HG03571 (cell line): ENCODE data around the gene TIMD4.

Source experiments
- ATAC-seq: cut with Tn5 transposase; IDR thresholded peaks from one replicate; pipeline ENCODE4 v1.9.1; 2021; ENCODE audit not compliant: unreplicated experiment

TIMD4 gene

DNA sequence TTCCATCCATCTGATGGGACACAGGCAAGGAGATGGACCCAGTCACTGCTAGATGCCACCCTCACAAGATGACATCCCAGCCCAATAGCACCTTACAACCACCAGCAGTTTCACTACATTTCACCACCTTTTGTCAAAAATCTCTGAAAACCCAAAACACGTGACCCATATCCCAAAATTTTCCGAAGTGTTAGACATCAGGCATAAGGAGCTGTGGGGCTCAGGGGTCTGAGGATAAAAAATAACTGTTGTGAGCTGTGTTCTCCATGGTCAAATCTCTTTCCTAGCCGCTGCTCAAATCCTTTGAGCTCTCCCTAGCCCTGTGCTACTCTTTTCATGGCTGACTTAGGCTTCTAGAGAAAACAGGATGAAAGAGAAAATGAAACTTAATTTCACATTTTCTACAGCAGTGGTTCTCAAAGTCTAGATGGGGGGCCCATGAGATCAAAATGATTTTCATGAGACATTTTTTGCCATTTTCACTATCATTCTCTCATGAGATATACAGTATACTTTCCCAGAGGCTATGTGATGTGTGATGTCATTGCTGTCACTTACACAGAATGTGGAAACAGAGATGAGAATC is 40.7 kb downstream of the TIMD4 start:
- ATAC-seq: peak; percentile 42

DNA sequence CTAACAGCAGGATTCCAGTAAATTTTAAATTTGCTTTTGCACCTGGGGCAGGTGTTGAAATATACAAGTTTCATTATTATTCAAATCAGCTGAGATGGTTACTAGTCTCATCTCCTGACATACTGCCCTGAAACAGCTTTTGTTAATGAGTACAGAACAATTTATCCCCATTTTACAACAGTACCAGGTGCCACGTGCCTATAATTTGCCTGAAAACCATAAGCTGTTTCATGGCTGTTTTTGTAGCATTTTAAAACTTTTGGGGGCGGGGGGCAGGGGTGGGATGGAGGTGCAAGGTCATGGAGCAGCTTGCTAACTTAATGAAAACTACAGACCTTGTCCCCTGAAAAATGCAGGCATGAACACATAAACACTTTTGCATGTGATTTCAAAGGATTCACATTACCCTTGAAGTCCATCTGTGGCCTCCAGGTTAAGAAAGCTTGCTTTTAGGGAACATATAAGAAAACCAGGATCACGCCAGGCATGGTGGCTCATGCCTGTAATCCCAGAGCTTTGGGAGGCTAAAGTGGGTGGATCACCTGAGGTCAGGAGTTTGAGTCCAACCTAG is 42.1 kb downstream of the TIMD4 start:
- ATAC-seq: peak; percentile 49

DNA sequence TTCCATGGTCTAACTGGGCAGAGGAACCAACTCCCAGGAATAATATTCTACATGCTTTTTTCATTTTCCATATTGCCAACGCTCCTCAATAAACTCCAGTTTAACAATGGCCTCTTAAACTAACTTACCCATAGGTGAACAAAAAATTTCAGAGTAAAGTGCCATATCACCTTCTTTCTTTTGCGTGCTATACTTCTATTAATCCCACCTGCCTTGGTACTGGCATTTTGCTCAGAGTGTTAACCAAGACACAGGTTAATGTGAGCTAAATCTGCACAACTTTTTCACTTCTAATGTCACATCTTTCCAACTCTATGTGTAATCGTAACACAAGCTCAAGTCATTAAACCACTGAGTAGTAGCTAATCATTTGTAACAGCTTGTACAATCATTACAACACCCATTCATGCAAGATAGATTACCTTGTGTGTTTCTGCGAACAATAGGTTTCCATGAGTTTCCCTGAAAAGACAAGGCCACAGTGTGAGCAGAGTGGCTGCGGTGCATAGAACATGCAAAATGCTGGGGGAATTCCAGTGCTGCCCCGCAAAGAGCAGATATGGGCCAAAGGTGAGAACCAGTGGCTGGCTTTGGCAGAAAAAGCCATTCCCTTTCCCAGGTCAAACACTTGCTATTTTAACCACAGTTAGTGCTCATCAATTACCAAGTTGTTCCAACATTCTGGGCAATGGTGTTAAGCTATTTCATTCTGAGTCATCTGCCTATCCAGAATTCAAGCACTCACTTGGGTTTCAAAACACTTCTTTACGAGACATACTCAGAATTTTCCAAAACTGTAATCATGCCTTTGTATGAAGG is 42.8 kb downstream of the TIMD4 start:
- ATAC-seq: peak; percentile 56

DNA sequence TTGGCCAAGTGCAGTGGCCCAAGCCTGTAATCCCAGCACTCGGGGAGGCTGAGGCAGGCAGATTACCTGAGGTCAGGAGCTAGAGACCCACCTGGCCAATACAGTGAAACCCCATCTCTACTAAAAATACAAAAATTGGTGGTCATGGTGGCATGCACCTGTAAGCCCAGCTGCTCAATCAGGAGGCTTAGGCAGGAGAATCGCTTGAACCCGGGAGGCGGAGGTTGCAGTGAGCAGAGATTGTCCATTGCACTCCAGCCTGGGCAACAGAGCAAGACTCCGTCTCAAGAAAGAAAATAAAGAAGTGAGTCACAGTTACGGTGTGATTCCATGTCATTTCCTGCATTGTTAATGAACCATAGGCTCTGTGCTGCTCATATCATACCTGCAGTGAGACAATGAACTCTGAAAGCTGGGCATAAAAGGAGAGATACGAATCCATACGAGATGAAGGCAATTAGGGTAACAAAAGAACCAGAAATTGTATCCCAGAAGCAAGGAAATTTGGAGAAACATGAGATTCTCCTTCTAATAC is 44.6 kb downstream of the TIMD4 start:
- no peak for ATAC-seq

DNA sequence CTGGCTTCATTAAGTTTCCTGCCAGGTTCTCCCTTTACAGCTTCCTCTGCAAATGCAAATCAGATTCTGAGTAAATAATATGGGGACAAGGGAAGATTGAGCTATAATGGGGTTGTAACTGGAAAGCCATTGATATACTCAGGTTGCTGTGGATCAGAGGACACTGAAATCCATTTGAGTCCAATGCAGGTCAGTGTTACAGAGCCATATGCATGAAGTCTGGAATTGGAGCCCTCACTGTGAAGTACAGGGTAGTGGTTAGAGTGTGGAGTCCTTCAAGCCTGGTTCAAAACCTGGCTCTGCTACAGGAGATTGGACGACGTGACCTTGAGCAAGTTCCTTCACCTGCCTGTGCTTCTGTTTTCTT is 48.7 kb downstream of the TIMD4 start:
- peak; percentile 1 for ATAC-seq

- peak; percentile 94 for ATAC-seq
Observed at GRCh38 chr5:156913719-156914370, 49.2 kb downstream of the TIMD4 start.

GRCh38 chr5:156913355-156913718 is 49.7 kb downstream of the TIMD4 start:
- ATAC-seq: no peak

DNA sequence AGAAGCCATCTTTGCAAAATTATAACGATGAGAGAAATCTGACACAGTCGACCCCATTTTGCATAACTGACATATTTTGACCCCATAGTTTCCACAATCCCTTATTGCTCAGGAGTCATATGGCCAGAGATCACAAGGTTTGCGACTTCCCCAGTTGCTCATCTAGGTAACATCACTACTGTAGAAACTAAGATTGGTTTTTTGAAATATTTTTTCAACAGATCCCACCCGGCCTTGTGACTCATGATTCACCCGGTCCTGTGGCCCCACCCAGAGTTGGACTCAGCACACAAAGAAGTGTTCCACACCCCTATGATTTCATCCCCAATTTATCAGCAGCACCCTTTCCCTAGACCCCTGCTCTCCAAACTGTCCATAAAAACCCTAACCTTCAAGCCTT is 50.2 kb downstream of the TIMD4 start:
- ATAC-seq: no peak

DNA sequence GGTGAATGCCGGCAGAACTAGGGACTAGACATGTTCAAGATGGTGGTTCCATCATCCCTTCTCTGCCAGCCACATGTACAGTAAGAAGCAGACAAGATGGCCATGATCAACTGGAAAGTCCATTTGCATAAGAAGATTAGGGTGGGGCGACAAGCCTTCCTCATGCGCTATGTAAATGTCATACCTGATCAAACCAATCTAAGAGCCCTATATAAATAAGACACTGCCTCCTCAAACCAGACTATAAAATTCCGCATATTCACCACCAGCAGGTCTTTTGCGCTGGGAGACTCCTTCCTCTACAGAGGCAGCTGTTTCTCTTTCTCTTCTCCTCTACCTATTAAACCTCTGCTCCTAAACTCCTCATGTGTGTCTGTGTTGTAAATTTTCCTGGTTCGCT is 53.8 kb downstream of the TIMD4 start:
- ATAC-seq: no peak

DNA sequence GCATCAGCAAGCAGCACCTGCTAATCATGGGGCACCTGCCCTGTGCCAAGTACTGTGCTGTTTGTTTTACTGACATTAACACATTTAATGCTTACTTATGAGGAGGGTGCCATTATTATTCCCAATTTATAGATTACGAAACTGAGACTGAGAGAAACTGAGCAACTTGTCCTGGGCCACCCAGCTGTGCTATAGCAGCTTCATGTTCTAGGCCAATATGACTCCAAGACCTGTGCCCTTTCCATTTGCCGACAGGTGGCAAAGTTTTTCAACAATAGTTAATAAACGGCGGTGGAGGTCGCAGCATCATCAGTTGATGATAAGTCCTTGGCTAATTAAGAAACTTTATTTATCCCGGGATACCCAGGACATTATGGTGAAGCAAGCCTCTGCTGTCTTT is 55.4 kb downstream of the TIMD4 start:
- ATAC-seq: no peak

DNA sequence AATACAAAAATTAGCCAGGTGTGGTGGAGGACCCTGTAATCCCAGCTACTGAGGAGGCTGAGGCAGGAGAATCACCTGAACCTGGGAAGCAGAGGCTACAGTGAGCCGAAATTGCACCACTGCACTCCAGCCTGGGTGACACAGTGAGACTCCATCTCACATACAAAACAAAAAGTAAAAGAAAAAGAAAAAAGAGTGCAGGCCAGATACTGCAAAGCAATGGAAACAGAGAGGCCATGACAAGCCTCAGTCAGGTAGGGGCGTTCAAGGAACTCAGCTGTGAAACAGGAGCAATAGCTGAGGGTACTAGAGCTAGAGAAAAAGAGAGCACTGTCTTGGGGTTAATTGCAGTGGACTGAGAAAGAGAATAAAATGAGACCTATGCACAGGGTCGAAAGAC is 56.2 kb downstream of the TIMD4 start:
- ATAC-seq: no peak

- ATAC-seq: no peak
Observed at GRCh38 chr5:156896546-156896945, 66.5 kb downstream of the TIMD4 start.

DNA sequence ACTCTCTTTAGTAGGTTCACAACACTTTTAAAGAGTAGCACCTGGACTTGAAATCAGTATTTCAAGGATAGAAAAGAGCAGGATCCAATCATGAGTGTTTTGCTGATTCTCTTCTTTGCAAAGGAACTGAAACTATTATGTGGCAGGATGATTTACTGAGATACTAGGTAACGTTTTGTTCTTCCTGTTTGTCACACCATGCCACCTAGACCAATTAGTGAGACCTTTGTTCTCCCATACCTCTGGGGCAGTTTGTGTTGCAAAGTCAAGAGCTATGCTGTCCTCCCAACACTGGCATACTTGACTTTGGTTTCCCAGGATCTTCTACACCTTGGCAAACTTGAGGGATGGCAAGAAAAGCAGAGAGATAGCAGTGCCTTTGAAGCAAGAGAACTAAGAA is 69.5 kb downstream of the TIMD4 start:
- ATAC-seq: peak; percentile 82

GRCh38 chr5:156892864-156893263 is 70.2 kb downstream of the TIMD4 start:
- ATAC-seq: no peak

- no peak for ATAC-seq
Observed at GRCh38 chr5:156892223-156892622, 70.8 kb downstream of the TIMD4 start.

DNA sequence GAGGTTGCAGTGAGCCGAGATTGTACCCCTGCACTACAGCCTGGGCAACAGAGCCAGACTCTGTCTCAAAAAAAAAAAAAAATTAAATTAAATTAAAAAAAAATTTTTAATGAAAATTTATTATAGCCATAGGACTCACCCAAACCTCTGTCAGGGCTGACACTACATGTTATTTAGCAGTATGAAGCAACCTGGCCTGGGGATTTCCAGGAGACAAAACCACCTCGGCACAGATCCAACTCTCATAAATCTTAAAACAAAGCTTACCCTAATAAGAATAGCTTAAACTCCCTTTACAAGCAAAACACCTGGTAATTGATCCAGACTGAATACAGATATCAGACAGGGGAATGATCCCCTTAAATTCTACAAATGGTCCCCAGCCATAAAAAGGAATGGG is 74.5 kb downstream of the TIMD4 start:
- no peak for ATAC-seq

DNA sequence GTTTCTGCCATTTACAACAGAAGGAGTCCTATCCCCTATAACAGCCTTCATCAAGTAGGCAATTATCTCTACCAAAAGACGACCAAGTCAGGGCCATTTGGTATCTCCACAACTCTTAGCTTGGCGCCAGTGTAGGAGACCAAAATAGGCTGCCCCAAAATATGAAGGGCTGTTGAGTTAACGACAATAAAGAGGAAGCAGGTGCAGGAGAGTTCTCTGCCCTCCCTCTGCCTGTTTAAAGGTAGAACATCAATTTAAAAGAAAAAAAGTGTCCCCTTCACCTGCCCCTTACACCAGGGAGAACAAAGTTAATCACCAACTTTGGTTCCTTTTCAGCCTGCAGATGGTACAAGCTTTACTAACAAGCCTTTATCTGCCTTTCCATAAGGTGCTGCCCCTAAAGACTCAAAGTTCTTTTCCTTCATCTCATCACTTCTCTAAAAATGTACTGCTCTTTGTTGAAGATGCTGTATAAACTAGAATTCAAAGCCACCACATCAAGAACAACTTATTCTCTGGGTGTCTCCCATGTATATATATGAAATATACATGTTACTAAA is 79.6 kb downstream of the TIMD4 start:
- no peak for ATAC-seq

DNA sequence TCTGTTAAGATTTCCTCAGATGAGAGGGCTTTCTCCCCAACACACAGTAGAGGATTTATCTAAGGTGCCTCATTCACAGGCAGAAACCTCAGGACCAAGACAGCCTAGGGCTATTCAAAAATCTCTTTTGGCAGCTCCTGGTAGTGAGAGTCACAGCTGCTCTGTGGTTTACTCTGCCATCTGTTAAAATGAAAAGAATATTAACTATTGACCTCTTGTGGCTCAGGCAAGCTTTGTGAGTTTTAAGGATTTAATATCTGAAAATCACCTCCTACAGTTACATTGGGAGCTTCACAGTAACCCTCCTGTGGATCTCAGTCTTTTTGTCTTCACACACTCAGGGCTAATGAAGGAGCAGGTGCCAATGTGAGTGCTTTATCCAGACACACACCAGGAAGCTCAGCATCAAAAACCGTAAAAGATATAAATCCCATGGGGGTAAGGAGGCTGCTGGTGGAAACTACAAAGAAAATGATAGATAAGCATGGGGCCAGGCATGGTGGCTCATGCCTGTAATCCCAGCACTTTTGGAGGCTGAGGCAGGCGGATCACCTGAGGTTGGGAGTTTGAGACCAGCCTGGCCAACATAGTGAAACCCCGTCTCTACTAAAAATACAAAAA is 83.3 kb downstream of the TIMD4 start:
- ATAC-seq: peak; percentile 93

GRCh38 chr5:156871212-156871611 is 91.8 kb downstream of the TIMD4 start:
- no peak for ATAC-seq

GRCh38 chr5:156870498-156870839 is 92.6 kb downstream of the TIMD4 start:
- ATAC-seq: no peak
